Measurements from ENCODE around the gene CDC7.

CDC7 gene

DNA sequence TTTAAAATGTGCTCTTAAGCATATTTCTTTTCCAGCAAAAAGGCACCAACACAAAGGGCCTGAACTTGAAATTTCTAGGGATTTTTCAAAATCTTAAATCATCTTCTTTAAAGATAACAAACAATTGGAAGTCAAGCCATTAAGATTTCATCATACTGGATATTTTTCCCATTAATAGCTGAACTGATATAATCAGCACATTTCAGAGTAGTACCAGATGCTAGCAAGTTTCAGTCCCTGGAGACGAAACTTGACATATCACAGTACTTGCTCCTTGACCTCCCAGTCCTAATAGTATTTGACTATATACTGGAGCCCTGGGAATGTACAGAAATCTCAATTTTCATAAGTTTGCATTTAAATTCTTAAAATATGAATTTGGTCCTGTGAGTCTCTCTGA, 10.2 kb upstream of the CDC7 start:
- TF ChIP-seq, protein P1, sequence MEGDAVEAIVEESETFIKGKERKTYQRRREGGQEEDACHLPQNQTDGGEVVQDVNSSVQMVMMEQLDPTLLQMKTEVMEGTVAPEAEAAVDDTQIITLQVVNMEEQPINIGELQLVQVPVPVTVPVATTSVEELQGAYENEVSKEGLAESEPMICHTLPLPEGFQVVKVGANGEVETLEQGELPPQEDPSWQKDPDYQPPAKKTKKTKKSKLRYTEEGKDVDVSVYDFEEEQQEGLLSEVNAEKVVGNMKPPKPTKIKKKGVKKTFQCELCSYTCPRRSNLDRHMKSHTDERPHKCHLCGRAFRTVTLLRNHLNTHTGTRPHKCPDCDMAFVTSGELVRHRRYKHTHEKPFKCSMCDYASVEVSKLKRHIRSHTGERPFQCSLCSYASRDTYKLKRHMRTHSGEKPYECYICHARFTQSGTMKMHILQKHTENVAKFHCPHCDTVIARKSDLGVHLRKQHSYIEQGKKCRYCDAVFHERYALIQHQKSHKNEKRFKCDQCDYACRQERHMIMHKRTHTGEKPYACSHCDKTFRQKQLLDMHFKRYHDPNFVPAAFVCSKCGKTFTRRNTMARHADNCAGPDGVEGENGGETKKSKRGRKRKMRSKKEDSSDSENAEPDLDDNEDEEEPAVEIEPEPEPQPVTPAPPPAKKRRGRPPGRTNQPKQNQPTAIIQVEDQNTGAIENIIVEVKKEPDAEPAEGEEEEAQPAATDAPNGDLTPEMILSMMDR (IDR thresholded peaks at IDR 0.05; ENCODE audit: low read depth, low read length) = no peak

DNA sequence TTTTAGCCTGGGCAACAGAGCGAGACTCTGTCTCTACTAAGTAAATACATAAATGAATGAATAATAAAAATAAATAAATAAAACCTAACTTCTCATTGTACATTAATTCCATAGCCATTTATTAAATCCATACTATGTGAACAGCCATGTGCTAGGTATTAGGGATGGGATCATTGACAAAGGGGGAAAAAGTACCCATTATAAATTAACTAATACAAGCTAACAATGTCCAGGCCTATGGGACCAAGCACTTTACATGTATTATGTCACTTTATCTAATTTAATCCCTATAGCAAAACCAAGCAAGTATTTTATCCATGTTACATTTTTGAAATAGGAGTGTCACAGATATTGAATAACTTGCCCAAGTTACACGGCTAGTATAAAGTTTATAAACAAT, 2.6 kb upstream of the CDC7 start:
- TF ChIP-seq, protein P1 (IDR thresholded peaks at IDR 0.05; ENCODE audit: low read depth, low read length) = no peak
- DNase-seq (ENCODE audit: extremely low read depth, low read depth) = no peak

More for the DNA sequence above, 10.2 kb upstream of the CDC7 start:
- DNase-seq (ENCODE audit: extremely low read depth, low read depth) = no peak

GRCh38 chr1:91498498-91499245, 2.0 kb upstream of the CDC7 start:
- no peak for DNase-seq (ENCODE audit: extremely low read depth, low read depth)
- TF ChIP-seq, protein P1 (IDR thresholded peaks at IDR 0.05; ENCODE audit: low read depth, low read length) = no peak

DNA sequence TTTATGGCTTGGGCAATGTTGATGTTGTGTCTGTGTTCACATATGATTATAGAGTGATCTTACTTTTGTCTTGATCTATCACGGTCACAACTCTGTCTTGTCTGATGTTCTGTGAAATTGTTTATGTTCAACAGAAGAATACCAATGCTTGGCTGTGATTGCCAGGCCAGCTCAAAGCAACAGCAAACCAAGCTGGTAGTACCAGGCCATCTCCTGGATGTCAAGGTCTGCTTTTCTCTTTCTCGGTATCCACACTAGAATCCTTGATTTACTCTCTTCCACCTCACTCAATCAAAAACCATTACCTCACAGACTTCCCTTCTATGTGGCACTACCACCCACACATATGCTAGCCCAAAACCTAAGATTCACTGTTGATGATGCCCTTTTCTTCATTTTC, 1.3 kb upstream of the CDC7 start:
- no peak for DNase-seq (ENCODE audit: extremely low read depth, low read depth)
- TF ChIP-seq, protein P1 (IDR thresholded peaks at IDR 0.05; ENCODE audit: low read depth, low read length) = no peak

GRCh38 chr1:91499904-91500755, 521 bp upstream of the CDC7 start:
- DNase-seq (ENCODE audit: extremely low read depth, low read depth) = no peak
- TF ChIP-seq, protein P1 (IDR thresholded peaks at IDR 0.05; ENCODE audit: low read depth, low read length) = no peak

- TF ChIP-seq, protein P1 (IDR thresholded peaks at IDR 0.05; ENCODE audit: low read depth, low read length) = no peak
- DNase-seq (ENCODE audit: extremely low read depth, low read depth) = no peak
Observed at GRCh38 chr1:91501523-91501851, 836 bp downstream of the CDC7 start.

All from AG09319 (cell line).